Endothelial cell (in vitro differentiated cells): ENCODE data around the gene FPR2. TPM values are rescaled to one million over a fixed set of nuclear protein-coding genes. Genes with fewer than 3 reads are reported as not detected.
"Not testable (repeated sequence)": the region's sequence is repeated elsewhere in the genome, so short reads cannot be mapped to it uniquely, and the experiment has no call there.

Experiments used
- DNase-seq: peaks from one replicate; pipeline ENCODE4 v3.0.0; 2021; ENCODE audit warnings: low spot score
- H3K27ac Mint-ChIP-seq: one replicate; pipeline ENCODE4 v1.8.0; 2021; ENCODE audit warnings: mixed read lengths, inconsistent platforms; ENCODE audit not compliant: unreplicated experiment
- H3K27me3 Mint-ChIP-seq: one replicate; pipeline ENCODE4 v1.8.0; 2021; ENCODE audit warnings: mild to moderate bottlenecking, moderate library complexity, mixed read lengths, inconsistent platforms; ENCODE audit not compliant: unreplicated experiment
- H3K36me3 Mint-ChIP-seq: one replicate; pipeline ENCODE4 v1.8.0; 2021; ENCODE audit warnings: mild to moderate bottlenecking, low read depth, mixed read lengths, inconsistent platforms; ENCODE audit not compliant: unreplicated experiment
- H3K4me1 Mint-ChIP-seq: one replicate; pipeline ENCODE4 v1.8.0; 2021; ENCODE audit warnings: mild to moderate bottlenecking, mixed read lengths, inconsistent platforms; ENCODE audit not compliant: unreplicated experiment
- H3K4me3 Mint-ChIP-seq: one replicate; pipeline ENCODE4 v1.8.0; 2021; ENCODE audit warnings: mild to moderate bottlenecking, mixed read lengths, inconsistent platforms; ENCODE audit not compliant: unreplicated experiment
- H3K9me3 Mint-ChIP-seq: one replicate; pipeline ENCODE4 v1.8.0; 2021; ENCODE audit warnings: mixed read lengths, inconsistent platforms; ENCODE audit not compliant: unreplicated experiment
- CTCF ChIP-seq: fragments of 200-600 bp; sonication (generic); IDR thresholded peaks from one replicate; pipeline ENCODE4 v1.5.0; 2021; ENCODE audit warnings: antibody characterized with exemption; ENCODE audit not compliant: unreplicated experiment
- total RNA-seq: library from RNA; stranded (reverse); fragmentation: NEBNext Ultra II Directional; extraction: Animal tissue kit (Norgen Biotek cat#: 25700); gene quantifications from one replicate; pipeline ENCODE4 v1.2.1, GENCODE V29; 2021; ENCODE audit not compliant: unreplicated experiment

Gene FPR2
- total RNA-seq, 1 donor from 2014 or later = 0.74 TPM

GRCh38 chr19:51806571-51806970 lies 45.6 kb downstream of the FPR2 start:
- H3K9me3 Mint-ChIP-seq = peaks cover 13% of the 10 kb centered on the region
- not testable (repeated sequence) for H3K36me3 Mint-ChIP-seq, H3K4me3 Mint-ChIP-seq, H3K4me1 Mint-ChIP-seq, H3K27me3 Mint-ChIP-seq, H3K27ac Mint-ChIP-seq, DNase-seq

DNA sequence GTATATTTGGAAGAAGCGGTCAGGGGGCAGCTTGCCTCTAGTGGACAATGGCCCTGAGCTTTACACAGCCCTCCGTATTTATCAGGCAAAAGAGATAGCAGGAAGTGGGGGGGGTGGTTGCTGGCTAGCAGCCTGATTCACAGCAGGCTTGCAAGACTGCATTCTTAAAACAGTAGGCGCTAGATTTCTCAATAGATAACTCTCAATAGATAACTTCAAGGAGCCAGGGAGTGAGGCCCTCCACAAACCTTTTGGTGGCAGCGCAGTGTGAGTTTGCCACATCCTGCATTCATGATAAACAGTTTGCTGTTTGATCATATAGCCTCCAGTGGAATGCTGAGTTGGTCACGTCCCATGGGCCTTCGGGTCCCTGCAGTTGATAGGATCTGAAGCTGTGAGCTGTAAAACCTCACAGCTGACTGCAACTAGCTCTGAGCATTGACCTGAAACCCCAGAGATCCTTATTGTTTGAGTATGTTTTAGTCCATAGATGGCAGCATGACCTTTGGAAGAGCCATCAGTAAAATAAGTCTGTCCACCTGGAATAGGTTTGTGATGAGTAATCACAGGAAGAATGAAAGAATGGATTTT lies 46.2 kb downstream of the FPR2 start:
- Mint-ChIP-seq H3K27me3 (no peaks in the 10 kb centered on the region), H3K4me1 (no peaks in the 10 kb centered on the region), H3K9me3 (peaks cover 15% of the 10 kb centered on the region), H3K36me3 (peaks cover 3% of the 10 kb centered on the region), H3K27ac (no peak overlapping the region), H3K4me3 (no peak overlapping the region)
- no peak for TF ChIP-seq CTCF
- DNase-seq = no peak

DNA sequence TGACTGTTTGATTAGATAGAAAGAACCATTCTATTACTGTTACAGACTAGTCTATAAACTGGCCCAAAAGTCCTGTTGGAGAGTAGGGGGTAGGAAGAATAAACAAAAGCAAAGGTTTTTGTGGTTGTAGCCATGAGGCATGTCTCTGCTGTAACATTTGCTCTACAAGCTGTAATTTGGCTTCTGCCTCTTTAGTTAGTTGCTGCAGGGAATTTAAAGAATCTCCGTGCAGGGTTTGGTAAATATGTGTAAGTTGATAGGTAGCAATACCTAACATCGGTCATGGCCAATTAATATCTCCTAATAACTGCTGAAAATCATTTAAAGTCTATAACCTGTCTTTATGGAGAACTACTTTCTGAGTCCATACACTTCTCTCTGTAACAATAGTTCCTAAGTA lies 46.9 kb downstream of the FPR2 start:
- Mint-ChIP-seq H3K27ac (no peak overlapping the region), H3K4me1 (no peaks in the 10 kb centered on the region), H3K27me3 (no peaks in the 10 kb centered on the region), H3K9me3 (peaks cover 19% of the 10 kb centered on the region), H3K4me3 (no peak overlapping the region), H3K36me3 (peaks cover 3% of the 10 kb centered on the region)
- no peak for DNase-seq
- TF ChIP-seq CTCF = no peak

DNA sequence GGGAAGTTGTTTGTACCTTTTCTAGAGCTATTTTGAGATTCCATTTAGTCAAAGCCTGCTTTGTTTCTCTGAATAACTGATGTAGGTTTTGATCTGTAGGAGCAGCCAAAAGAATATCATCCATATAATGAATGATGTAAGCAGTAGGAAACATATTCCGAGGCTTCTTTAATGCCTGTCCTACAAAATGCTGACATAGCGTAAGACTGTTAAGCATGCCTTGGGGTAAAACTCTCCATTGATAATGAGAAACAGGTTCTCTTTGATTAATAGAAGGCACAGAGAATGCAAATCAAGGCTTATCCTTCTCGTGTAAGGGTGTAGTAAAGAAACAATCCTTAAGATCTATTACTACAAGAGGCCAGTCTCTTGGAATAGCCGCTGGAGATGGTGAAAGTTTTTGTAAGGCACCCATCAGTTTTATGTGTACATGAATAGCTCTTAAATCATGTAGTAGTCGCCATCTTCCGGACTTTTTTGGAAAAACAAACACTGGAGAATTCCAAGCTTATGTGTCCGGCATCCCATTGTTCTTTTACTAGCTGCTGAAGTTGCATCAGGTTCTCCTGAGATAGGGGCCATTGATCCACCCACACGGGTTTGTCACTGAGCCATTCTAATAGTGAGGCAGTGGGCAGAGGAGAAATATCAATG lies 47.5 kb downstream of the FPR2 start:
- peaks cover 19% of the 10 kb centered on the region for H3K9me3 Mint-ChIP-seq
- H3K27me3 Mint-ChIP-seq = no peaks in the 10 kb centered on the region
- no peak for DNase-seq
- peaks cover 3% of the 10 kb centered on the region for H3K36me3 Mint-ChIP-seq
- H3K4me3 Mint-ChIP-seq = no peak overlapping the region
- H3K4me1 Mint-ChIP-seq = no peaks in the 10 kb centered on the region
- H3K27ac Mint-ChIP-seq = no peak overlapping the region
- no peak for TF ChIP-seq CTCF

DNA sequence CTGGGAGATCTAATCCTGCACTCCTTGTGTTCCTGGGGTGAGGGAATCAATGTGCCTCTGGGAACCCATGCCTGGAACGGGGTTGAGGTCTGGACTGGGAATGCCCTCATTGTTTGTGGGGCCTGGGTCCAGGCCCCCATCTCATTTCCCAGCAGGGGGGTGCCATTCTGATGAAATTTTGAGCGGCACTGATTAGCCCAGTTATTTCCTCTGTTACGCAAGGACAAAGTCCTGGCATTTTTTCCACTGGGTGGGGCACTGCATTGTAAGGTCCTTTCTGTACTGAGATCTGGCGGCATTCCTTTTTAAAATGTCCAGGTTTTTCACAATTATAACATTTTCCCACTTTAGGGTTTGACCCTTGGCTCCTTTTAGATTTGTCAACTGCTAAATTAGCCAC lies 48.8 kb downstream of the FPR2 start:
- Mint-ChIP-seq H3K4me3 (no peak overlapping the region), H3K27ac (no peak overlapping the region), H3K9me3 (peaks cover 19% of the 10 kb centered on the region), H3K27me3 (peaks cover 2% of the 10 kb centered on the region), H3K4me1 (no peaks in the 10 kb centered on the region), H3K36me3 (peaks cover 10% of the 10 kb centered on the region)
- DNase-seq = no peak
- no peak for TF ChIP-seq CTCF
